ENCODE data around the gene RBM33.

Gene RBM33

GRCh38 chr7:155638366-155638765, 6.1 kb upstream of the RBM33 start:
- no peaks in the 10 kb centered on the region for H3K27me3 ChIP-seq (ENCODE audit: insufficient read depth, low read length)
- peaks cover 1% of the 10 kb centered on the region for H3K4me1 ChIP-seq (ENCODE audit: insufficient read depth, low read length)
- H2AFZ ChIP-seq (ENCODE audit: low read depth, low read length): no peak overlapping the region
- H3K9me3 ChIP-seq (ENCODE audit: low read length): peaks cover 24% of the 10 kb centered on the region
- H3K4me3 ChIP-seq (ENCODE audit: low read length): no peak overlapping the region
- peaks cover 14% of the 10 kb centered on the region for H3K36me3 ChIP-seq (ENCODE audit: insufficient read depth, low read length)

DNA sequence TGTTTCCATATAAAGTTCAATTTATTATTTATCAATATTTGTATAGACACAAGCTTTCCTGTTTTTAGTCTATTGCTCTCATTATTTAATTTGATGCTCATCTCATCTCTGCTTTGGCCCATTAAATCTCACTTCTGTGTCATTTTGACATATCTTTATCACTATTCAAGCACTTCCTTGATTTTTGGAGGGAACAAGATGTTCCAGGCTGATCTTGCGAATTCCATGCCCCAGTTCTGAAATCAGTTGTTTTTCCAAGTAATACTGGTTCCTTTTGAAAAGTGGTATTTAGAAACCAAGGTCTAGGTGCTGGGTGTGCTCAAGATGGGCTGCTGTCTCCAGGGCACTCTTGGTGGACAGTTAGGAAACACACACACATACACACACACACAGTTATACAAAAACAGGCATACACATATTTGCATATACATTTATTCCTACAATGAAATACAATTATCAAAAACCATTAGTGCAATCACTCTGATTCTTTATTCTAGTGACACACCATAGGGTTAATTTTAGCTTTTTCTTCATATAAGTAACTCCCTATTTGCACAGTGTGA, 4.4 kb upstream of the RBM33 start:
- Histone ChIP-seq H3K9me3 (ENCODE audit: low read length) (peaks cover 24% of the 10 kb centered on the region), H3K27me3 (ENCODE audit: insufficient read depth, low read length) (no peaks in the 10 kb centered on the region), H3K36me3 (ENCODE audit: insufficient read depth, low read length) (peaks cover 14% of the 10 kb centered on the region), H2AFZ (ENCODE audit: low read depth, low read length) (no peak overlapping the region), H3K4me1 (ENCODE audit: insufficient read depth, low read length) (peaks cover 6% of the 10 kb centered on the region), H3K4me3 (ENCODE audit: low read length) (no peak overlapping the region)

DNA sequence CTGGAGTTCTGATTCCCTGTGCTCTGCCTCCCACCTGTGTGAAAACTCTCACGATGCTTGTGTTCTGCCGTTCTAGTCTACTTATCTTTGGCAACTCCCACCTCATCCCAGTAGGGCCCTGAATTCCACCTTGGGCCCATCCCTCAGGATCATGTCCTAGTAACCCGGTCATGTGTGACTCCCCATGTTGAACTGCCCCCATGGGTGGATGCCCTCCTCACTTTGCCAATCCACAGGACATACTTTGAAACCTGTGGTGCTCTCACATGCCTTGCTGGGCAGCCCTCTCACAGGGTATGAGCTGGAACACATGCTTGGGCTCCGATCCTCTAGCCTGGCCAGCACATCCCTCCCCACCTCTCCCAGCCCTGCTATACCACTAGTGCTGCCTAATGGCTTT, 3.8 kb upstream of the RBM33 start:
- peaks cover 14% of the 10 kb centered on the region for H3K36me3 ChIP-seq (ENCODE audit: insufficient read depth, low read length)
- H2AFZ ChIP-seq (ENCODE audit: low read depth, low read length): no peak overlapping the region
- no peaks in the 10 kb centered on the region for H3K27me3 ChIP-seq (ENCODE audit: insufficient read depth, low read length)
- H3K4me3 ChIP-seq (ENCODE audit: low read length): no peak overlapping the region
- peaks cover 7% of the 10 kb centered on the region for H3K4me1 ChIP-seq (ENCODE audit: insufficient read depth, low read length)
- H3K9me3 ChIP-seq (ENCODE audit: low read length): peaks cover 24% of the 10 kb centered on the region

GRCh38 chr7:155643804-155644177, 670 bp upstream of the RBM33 start:
- peaks cover 24% of the 10 kb centered on the region for H3K9me3 ChIP-seq (ENCODE audit: low read length)
- H3K27me3 ChIP-seq (ENCODE audit: insufficient read depth, low read length): no peaks in the 10 kb centered on the region
- peaks cover 17% of the 10 kb centered on the region for H3K4me1 ChIP-seq (ENCODE audit: insufficient read depth, low read length)
- H2AFZ ChIP-seq (ENCODE audit: low read depth, low read length): peak overlapping the region; percentile 88
- peak overlapping the region; percentile 73 for H3K4me3 ChIP-seq (ENCODE audit: low read length)
- peaks cover 30% of the 10 kb centered on the region for H3K36me3 ChIP-seq (ENCODE audit: insufficient read depth, low read length)

GRCh38 chr7:155644971-155645509, 579 bp downstream of the RBM33 start:
- peak overlapping the region; percentile 73 for H3K4me3 ChIP-seq (ENCODE audit: low read length)
- peaks cover 17% of the 10 kb centered on the region for H3K4me1 ChIP-seq (ENCODE audit: insufficient read depth, low read length)
- peaks cover 30% of the 10 kb centered on the region for H3K9me3 ChIP-seq (ENCODE audit: low read length)
- peaks cover 30% of the 10 kb centered on the region for H3K36me3 ChIP-seq (ENCODE audit: insufficient read depth, low read length)
- H2AFZ ChIP-seq (ENCODE audit: low read depth, low read length): peak overlapping the region; percentile 88
- no peaks in the 10 kb centered on the region for H3K27me3 ChIP-seq (ENCODE audit: insufficient read depth, low read length)

GRCh38 chr7:155645662-155646061, 1.2 kb downstream of the RBM33 start:
- peaks cover 25% of the 10 kb centered on the region for H3K9me3 ChIP-seq (ENCODE audit: low read length)
- H3K36me3 ChIP-seq (ENCODE audit: insufficient read depth, low read length): peaks cover 27% of the 10 kb centered on the region
- no peaks in the 10 kb centered on the region for H3K27me3 ChIP-seq (ENCODE audit: insufficient read depth, low read length)
- H2AFZ ChIP-seq (ENCODE audit: low read depth, low read length): no peak overlapping the region
- H3K4me3 ChIP-seq (ENCODE audit: low read length): peak overlapping the region; percentile 73
- H3K4me1 ChIP-seq (ENCODE audit: insufficient read depth, low read length): peaks cover 17% of the 10 kb centered on the region

- H3K4me3 ChIP-seq (ENCODE audit: low read length): peak overlapping the region; percentile 73
- H3K27me3 ChIP-seq (ENCODE audit: insufficient read depth, low read length): no peaks in the 10 kb centered on the region
- H2AFZ ChIP-seq (ENCODE audit: low read depth, low read length): no peak overlapping the region
- H3K9me3 ChIP-seq (ENCODE audit: low read length): peaks cover 23% of the 10 kb centered on the region
- H3K4me1 ChIP-seq (ENCODE audit: insufficient read depth, low read length): peaks cover 17% of the 10 kb centered on the region
- peaks cover 19% of the 10 kb centered on the region for H3K36me3 ChIP-seq (ENCODE audit: insufficient read depth, low read length)
These were observed 2.2 kb downstream of the RBM33 start for GRCh38 chr7:155646669-155647068.

DNA sequence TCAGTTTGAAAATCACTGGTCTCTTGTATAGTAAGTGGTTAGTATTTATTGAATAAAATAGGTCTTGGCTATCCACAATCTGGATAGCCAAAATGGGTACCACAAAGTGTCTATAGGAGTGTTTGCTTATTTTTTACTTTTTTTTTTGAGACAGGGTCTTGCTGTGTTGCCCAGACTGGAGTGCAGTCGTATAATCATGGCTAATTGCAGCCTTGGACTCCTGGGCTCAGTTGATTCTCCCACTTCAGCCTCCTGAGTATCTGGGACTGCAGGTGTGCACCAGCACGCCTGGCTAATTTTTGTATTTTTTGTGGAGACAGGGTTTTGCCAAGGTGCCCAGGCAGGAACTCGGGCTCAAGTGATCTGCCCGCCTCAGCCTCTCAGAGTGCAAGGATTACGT, 2.8 kb downstream of the RBM33 start:
- no peak overlapping the region for H2AFZ ChIP-seq (ENCODE audit: low read depth, low read length)
- H3K4me3 ChIP-seq (ENCODE audit: low read length): no peak overlapping the region
- H3K36me3 ChIP-seq (ENCODE audit: insufficient read depth, low read length): peaks cover 16% of the 10 kb centered on the region
- H3K4me1 ChIP-seq (ENCODE audit: insufficient read depth, low read length): peaks cover 17% of the 10 kb centered on the region
- H3K9me3 ChIP-seq (ENCODE audit: low read length): peaks cover 20% of the 10 kb centered on the region
- no peaks in the 10 kb centered on the region for H3K27me3 ChIP-seq (ENCODE audit: insufficient read depth, low read length)

GRCh38 chr7:155647734-155648133, 3.3 kb downstream of the RBM33 start:
- H3K27me3 ChIP-seq (ENCODE audit: insufficient read depth, low read length): no peaks in the 10 kb centered on the region
- no peak overlapping the region for H2AFZ ChIP-seq (ENCODE audit: low read depth, low read length)
- peaks cover 16% of the 10 kb centered on the region for H3K36me3 ChIP-seq (ENCODE audit: insufficient read depth, low read length)
- H3K9me3 ChIP-seq (ENCODE audit: low read length): peaks cover 20% of the 10 kb centered on the region
- peaks cover 17% of the 10 kb centered on the region for H3K4me1 ChIP-seq (ENCODE audit: insufficient read depth, low read length)
- H3K4me3 ChIP-seq (ENCODE audit: low read length): no peak overlapping the region

DNA sequence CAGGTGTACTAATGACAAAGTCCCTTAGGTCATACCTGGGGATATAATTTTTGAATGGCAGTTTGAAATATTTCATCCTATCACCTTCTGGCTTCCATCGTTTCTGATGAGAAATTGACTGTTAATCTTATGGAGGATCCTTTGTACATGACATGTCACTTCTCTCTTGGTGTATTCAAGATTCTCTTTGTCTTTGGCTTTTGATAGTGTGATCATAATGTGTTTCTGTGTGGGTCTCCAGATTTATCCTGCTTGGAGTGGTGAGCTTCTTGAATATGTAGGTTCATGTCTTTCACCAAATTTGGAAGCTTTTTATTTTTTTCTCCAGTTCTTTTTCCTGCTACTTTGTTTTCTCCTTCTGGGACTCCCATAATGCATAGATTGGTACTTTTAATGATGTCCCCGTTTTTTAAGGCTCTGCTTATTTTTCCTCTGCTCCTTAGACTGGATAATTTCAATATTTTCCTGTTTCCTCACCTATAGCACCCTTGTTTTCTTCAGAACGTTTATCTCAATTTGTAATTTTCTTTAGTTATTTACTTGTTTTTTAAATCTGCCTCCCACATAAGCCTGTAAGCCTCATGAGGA, 4.4 kb downstream of the RBM33 start:
- Histone ChIP-seq H3K4me3 (ENCODE audit: low read length) (no peak overlapping the region), H3K9me3 (ENCODE audit: low read length) (peaks cover 23% of the 10 kb centered on the region), H3K4me1 (ENCODE audit: insufficient read depth, low read length) (peaks cover 11% of the 10 kb centered on the region), H3K27me3 (ENCODE audit: insufficient read depth, low read length) (no peaks in the 10 kb centered on the region), H2AFZ (ENCODE audit: low read depth, low read length) (no peak overlapping the region), H3K36me3 (ENCODE audit: insufficient read depth, low read length) (peaks cover 18% of the 10 kb centered on the region)

DNA sequence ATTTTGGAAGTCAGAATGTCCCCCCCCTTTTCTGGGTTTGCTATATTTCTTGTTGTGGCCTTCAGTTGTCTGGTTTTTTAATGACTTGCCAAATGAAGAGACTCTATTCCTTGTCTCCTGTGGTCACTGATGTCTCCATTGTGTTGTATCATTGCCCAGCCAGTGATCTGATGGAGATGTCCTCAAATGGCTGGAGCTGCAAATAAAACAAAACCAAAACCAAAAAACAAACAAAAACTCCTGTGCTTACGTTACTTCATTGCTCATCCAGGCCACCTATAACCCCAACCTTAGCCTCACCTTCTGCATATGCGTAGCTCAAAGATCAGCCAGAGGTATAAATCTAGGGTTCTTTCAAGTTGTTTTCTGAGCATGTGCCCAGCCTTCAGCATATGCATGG, 5.1 kb downstream of the RBM33 start:
- H3K27me3 ChIP-seq (ENCODE audit: insufficient read depth, low read length): no peaks in the 10 kb centered on the region
- H3K4me1 ChIP-seq (ENCODE audit: insufficient read depth, low read length): peaks cover 11% of the 10 kb centered on the region
- no peak overlapping the region for H3K4me3 ChIP-seq (ENCODE audit: low read length)
- peaks cover 23% of the 10 kb centered on the region for H3K9me3 ChIP-seq (ENCODE audit: low read length)
- H2AFZ ChIP-seq (ENCODE audit: low read depth, low read length): no peak overlapping the region
- H3K36me3 ChIP-seq (ENCODE audit: insufficient read depth, low read length): peaks cover 19% of the 10 kb centered on the region

- no peaks in the 10 kb centered on the region for H3K4me1 ChIP-seq (ENCODE audit: insufficient read depth, low read length)
- no peak overlapping the region for H3K4me3 ChIP-seq (ENCODE audit: low read length)
- peaks cover 21% of the 10 kb centered on the region for H3K9me3 ChIP-seq (ENCODE audit: low read length)
- no peak overlapping the region for H2AFZ ChIP-seq (ENCODE audit: low read depth, low read length)
- peaks cover 15% of the 10 kb centered on the region for H3K36me3 ChIP-seq (ENCODE audit: insufficient read depth, low read length)
- no peaks in the 10 kb centered on the region for H3K27me3 ChIP-seq (ENCODE audit: insufficient read depth, low read length)
These were observed 8.0 kb downstream of the RBM33 start for GRCh38 chr7:155652156-155653114.

GRCh38 chr7:155653803-155654202, 9.3 kb downstream of the RBM33 start:
- Histone ChIP-seq H3K4me3 (ENCODE audit: low read length) (no peak overlapping the region), H3K36me3 (ENCODE audit: insufficient read depth, low read length) (peaks cover 3% of the 10 kb centered on the region), H3K9me3 (ENCODE audit: low read length) (peaks cover 12% of the 10 kb centered on the region), H3K27me3 (ENCODE audit: insufficient read depth, low read length) (no peaks in the 10 kb centered on the region), H3K4me1 (ENCODE audit: insufficient read depth, low read length) (no peaks in the 10 kb centered on the region), H2AFZ (ENCODE audit: low read depth, low read length) (no peak overlapping the region)
